ENCODE data around the gene PBX1. TPM values are rescaled to one million over a fixed set of nuclear protein-coding genes. Genes with fewer than 3 reads are reported as not detected.

PBX1 gene
- polyA plus RNA-seq, 3 donors = 0.07 TPM; not detected in 2

DNA sequence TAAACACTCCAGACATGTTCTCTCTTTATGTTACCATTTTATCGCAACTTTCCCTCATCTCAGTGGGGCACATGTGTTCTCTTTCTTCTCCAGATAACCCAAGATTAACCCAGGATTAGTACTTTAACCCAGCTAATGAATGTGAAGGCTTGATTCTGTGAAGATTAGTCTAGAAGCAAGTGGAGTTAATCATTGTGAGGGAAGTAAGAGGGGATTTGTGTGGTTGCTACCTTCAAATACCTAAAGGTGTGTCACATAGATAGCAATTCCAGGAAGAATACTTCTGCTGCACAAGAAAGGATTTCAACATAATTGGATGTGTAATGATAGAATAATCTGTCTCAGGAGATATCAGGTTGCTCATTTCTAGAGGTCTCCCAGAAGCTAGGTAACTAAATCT lies 327.1 kb downstream of the PBX1 start:
- Histone ChIP-seq H3K4me1 (ENCODE audit: control insufficient read depth in 1 of 2, insufficient read depth in 2 of 2, low read length in 2 of 2) (no peaks in the 10 kb centered on the region), H3K27ac (ENCODE audit: low read depth in 1 of 2, low read length in 2 of 2) (no peak overlapping the region), H3K27me3 (ENCODE audit: control insufficient read depth in 2 of 2, insufficient read depth in 2 of 2, low read length in 2 of 2) (no peaks in the 10 kb centered on the region), H2AFZ (ENCODE audit: insufficient read depth, low read depth, low read length, poor library complexity, severe bottlenecking) (no peak overlapping the region), H3K4me3 (replicated peaks in 1 of 3; ENCODE audit: low read depth in 2 of 3, low read length in 3 of 3) (no peak overlapping the region), H4K20me1 (ENCODE audit: insufficient read depth, low read length) (no peaks in the 10 kb centered on the region), H3K36me3 (replicated peaks in 1 of 2; ENCODE audit: control insufficient read depth in 1 of 2, insufficient read depth in 2 of 2, low read length in 2 of 2) (no peaks in the 10 kb centered on the region), H3K9ac (ENCODE audit: insufficient read depth, low read length, poor library complexity, severe bottlenecking) (no peak overlapping the region), H3K9me3 (replicated peaks in 1 of 2; ENCODE audit: control insufficient read depth in 1 of 2, insufficient read depth in 1 of 2, low read length in 2 of 2) (no peaks in the 10 kb centered on the region), H3K79me2 (ENCODE audit: insufficient read depth, low read length) (no peaks in the 10 kb centered on the region), H3K4me2 (replicated peaks; ENCODE audit: extremely low read depth, low read length, poor library complexity, severe bottlenecking) (no peak overlapping the region)
- no peak overlapping the region for H3K27ac Mint-ChIP-seq
- no peaks in the 10 kb centered on the region for H3K27me3 Mint-ChIP-seq (ENCODE audit: low read depth in 3 of 3)
- H3K4me3 Mint-ChIP-seq = no peak overlapping the region
- H3K36me3 Mint-ChIP-seq = no peaks in the 10 kb centered on the region
- H3K4me1 Mint-ChIP-seq = no peaks in the 10 kb centered on the region
- H3K9me3 Mint-ChIP-seq = peaks cover 0 to 9% (median 2%) of the 10 kb centered on the region in 7 donors
- DNase-seq = no peak
- intact Hi-C loops (cut with micrococcal nuclease) = no loop called here
- no peak for TF ChIP-seq CTCF (IDR thresholded peaks at IDR 0.05)
- no CpG with 5 or more reads among the region's 1 CpG for WGBS (ENCODE audit: insufficient coverage)

DNA sequence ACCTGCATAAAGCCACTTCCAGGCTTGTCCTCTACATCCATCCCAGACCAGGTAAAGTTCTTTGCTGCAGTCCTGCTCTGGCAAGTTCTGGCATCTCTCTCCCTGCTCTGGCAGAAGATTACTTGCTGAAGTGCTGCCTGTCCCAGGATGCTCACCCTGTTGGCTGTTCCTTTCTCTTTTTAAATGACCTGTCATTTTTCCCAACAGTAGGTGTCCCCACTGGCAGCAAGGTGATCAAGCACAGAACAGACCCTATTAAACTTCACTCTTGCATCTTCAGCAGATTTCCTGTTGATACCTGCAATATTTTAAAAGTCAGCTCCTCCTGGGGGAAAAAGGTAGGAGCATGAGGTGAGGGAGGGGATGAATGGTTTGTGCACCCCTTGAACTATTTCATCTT lies 332.6 kb downstream of the PBX1 start:
- no peak overlapping the region for H3K4me3 Mint-ChIP-seq
- DNase-seq = no peak
- H3K4me1 Mint-ChIP-seq = no peaks in the 10 kb centered on the region

More for the DNA sequence above, 332.6 kb downstream of the PBX1 start:
- Histone ChIP-seq H2AFZ (ENCODE audit: insufficient read depth, low read depth, low read length, poor library complexity, severe bottlenecking) (no peak overlapping the region), H3K27ac (ENCODE audit: low read depth in 1 of 2, low read length in 2 of 2) (no peak overlapping the region), H3K9me3 (replicated peaks in 1 of 2; ENCODE audit: control insufficient read depth in 1 of 2, insufficient read depth in 1 of 2, low read length in 2 of 2) (peaks cover 0 to 3% of the 10 kb centered on the region in 2 donors), H3K9ac (ENCODE audit: insufficient read depth, low read length, poor library complexity, severe bottlenecking) (no peak overlapping the region), H3K27me3 (ENCODE audit: control insufficient read depth in 2 of 2, insufficient read depth in 2 of 2, low read length in 2 of 2) (no peaks in the 10 kb centered on the region), H3K79me2 (ENCODE audit: insufficient read depth, low read length) (no peaks in the 10 kb centered on the region), H3K4me2 (replicated peaks; ENCODE audit: extremely low read depth, low read length, poor library complexity, severe bottlenecking) (no peak overlapping the region), H3K36me3 (replicated peaks in 1 of 2; ENCODE audit: control insufficient read depth in 1 of 2, insufficient read depth in 2 of 2, low read length in 2 of 2) (no peaks in the 10 kb centered on the region), H3K4me3 (replicated peaks in 1 of 3; ENCODE audit: low read depth in 2 of 3, low read length in 3 of 3) (no peak overlapping the region), H4K20me1 (ENCODE audit: insufficient read depth, low read length) (no peaks in the 10 kb centered on the region), H3K4me1 (ENCODE audit: control insufficient read depth in 1 of 2, insufficient read depth in 2 of 2, low read length in 2 of 2) (no peaks in the 10 kb centered on the region)
- Mint-ChIP-seq H3K27me3 (ENCODE audit: low read depth in 3 of 3) (peaks cover 0 to 2% (median 0%) of the 10 kb centered on the region in 3 donors), H3K27ac (peak overlapping the region in 1 of 7 donors; percentile 73), H3K36me3 (no peaks in the 10 kb centered on the region), H3K9me3 (peaks cover 0 to 10% (median 2%) of the 10 kb centered on the region in 7 donors)
- TF ChIP-seq CTCF (IDR thresholded peaks at IDR 0.05) = no peak
- intact Hi-C loops (cut with micrococcal nuclease) = no loop called here

Measured in CD14-positive monocyte (primary cell).